Kidney (tissue), 14 donors: ENCODE data around the gene WDR38. TPM values are rescaled to one million over a fixed set of nuclear protein-coding genes. Genes with fewer than 3 reads are reported as not detected.

Source experiments
- DNase-seq, 5 donors: peaks; one replicate each; pipeline ENCODE4 v3.0.0-alpha.2; 2013 to 2020
- FAIRE-seq: peaks from 2 replicates; lab custom pipeline; 2012; peaks lifted over from hg19 to GRCh38; lab: Jason Lieb, UNC
- H3K27ac ChIP-seq, 2 donors: one replicate each; pipeline ENCODE4 v1.7.0; 2013; ENCODE audit warnings: low read depth in 2 of 2, low read length in 2 of 2, inconsistent platforms in 1 of 2
- H3K27me3 ChIP-seq: one replicate; pipeline ENCODE4 v1.7.1; 2013; ENCODE audit warnings: low read length, inconsistent platforms; ENCODE audit not compliant: control insufficient read depth, insufficient read depth
- H3K36me3 ChIP-seq, 3 donors: one replicate each; pipeline versions ENCODE4 v1.7.0 to v1.7.1; 2013; ENCODE audit warnings: low read length in 3 of 3, control low read depth in 1 of 3, inconsistent platforms in 1 of 3; ENCODE audit not compliant: insufficient read depth in 3 of 3, control insufficient read depth in 2 of 3
- H3K4me1 ChIP-seq, 3 donors: one replicate each; pipeline versions ENCODE4 v1.7.0 to v1.7.1; 2013; ENCODE audit warnings: low read length in 3 of 3, inconsistent platforms in 1 of 3, low read depth in 1 of 3; ENCODE audit not compliant: control insufficient read depth in 2 of 3, insufficient read depth in 2 of 3
- H3K4me3 ChIP-seq, 3 donors: one replicate each; pipeline versions ENCODE4 v1.7.0 to v1.8.1; 2013; ENCODE audit warnings: low read length in 3 of 3, control low read depth in 1 of 3, inconsistent platforms in 1 of 3
- H3K9ac ChIP-seq, 3 donors: one replicate each; pipeline versions ENCODE4 v1.7.0 to v1.7.1; 2013; ENCODE audit warnings: low read length in 3 of 3, control low read depth in 1 of 3, inconsistent platforms in 1 of 3
- H3K9me3 ChIP-seq, 3 donors: one replicate each; pipeline versions ENCODE4 v1.7.0 to v1.7.1; 2013; ENCODE audit warnings: low read length in 3 of 3, control low read depth in 1 of 3, inconsistent platforms in 1 of 3; ENCODE audit not compliant: control insufficient read depth in 2 of 3, insufficient read depth in 1 of 3
- intact Hi-C: fragments of 100-400 bp; cut with DNase I; formaldehyde crosslinking; loops from one replicate; pipeline ENCODE4 v1.11.1; 2022
- polyA plus RNA-seq: library from polyadenylated mRNA; stranded (reverse); fragments of 350-450 nt; fragmentation: Illumina TruSeq; extraction: RNeasy Lipid Tissue Mini Kit (QIAGEN cat#74804); gene quantifications from one replicate; pipeline ENCODE4 v1.2.3, GENCODE V29; 2014; ENCODE audit warnings: low read depth, low replicate concordance; ENCODE audit not compliant: insufficient read depth
- total RNA-seq: library from RNA; stranded (reverse); fragmentation: NEBNext Ultra II Directional; extraction: Animal tissue kit (Norgen Biotek cat#: 25700); gene quantifications from one replicate; pipeline ENCODE4 v1.2.1, GENCODE V29; 2021
- TF ChIP-seq, protein P1 (sequence below): IDR thresholded peaks from 3 replicates; pipeline ENCODE4 v1.5.1; 2012; ENCODE audit warnings: mild to moderate bottlenecking, moderate library complexity, borderline replicate concordance; ENCODE audit not compliant: insufficient read depth; ENCODE audit errors: extremely low read depth
- donor health status: control.
- donor health status: control.
- donor health status: control.
- donor health status: control.
- donor health status: control.
- donor health status: DM: yes; HTN: yes; CAD: no.
- donor health status: Normal renal cell carcinoma (clear cell type).

Gene WDR38
- total and polyA plus RNA-seq, 2 donors from 2014 or later = 0.31 TPM; not detected in 1

DNA sequence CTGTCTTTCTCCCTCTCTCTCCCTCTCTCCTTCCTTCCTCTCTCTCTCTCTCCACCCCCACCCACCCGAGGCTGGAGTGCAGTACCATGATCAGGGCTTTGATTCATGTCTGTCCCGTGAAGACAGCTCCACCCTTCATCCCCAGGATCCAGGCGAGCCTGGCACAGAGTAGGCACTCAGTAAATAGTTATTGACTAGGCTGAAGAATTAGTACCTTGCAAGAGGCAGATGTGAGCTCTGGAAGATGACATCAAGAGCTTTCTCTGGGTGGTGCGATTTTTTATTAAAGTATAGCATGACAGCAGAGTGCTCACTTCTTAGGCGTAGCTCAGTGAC is 24.0 kb upstream of the WDR38 start:
- Histone ChIP-seq H3K27ac (no peak overlapping the region), H3K36me3 (no peaks in the 10 kb centered on the region), H3K4me3 (no peak overlapping the region), H3K4me1 (peaks cover 0 to 3% (median 0%) of the 10 kb centered on the region in 3 donors), H3K9ac (no peak overlapping the region), H3K9me3 (no peaks in the 10 kb centered on the region), H3K27me3 (no peaks in the 10 kb centered on the region)
- DNase-seq (peak in 1 of 5 donors; percentile 1), FAIRE-seq (no peak)
- intact Hi-C loops = no loop called here
- TF ChIP-seq, protein P1, sequence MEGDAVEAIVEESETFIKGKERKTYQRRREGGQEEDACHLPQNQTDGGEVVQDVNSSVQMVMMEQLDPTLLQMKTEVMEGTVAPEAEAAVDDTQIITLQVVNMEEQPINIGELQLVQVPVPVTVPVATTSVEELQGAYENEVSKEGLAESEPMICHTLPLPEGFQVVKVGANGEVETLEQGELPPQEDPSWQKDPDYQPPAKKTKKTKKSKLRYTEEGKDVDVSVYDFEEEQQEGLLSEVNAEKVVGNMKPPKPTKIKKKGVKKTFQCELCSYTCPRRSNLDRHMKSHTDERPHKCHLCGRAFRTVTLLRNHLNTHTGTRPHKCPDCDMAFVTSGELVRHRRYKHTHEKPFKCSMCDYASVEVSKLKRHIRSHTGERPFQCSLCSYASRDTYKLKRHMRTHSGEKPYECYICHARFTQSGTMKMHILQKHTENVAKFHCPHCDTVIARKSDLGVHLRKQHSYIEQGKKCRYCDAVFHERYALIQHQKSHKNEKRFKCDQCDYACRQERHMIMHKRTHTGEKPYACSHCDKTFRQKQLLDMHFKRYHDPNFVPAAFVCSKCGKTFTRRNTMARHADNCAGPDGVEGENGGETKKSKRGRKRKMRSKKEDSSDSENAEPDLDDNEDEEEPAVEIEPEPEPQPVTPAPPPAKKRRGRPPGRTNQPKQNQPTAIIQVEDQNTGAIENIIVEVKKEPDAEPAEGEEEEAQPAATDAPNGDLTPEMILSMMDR = no peak

DNA sequence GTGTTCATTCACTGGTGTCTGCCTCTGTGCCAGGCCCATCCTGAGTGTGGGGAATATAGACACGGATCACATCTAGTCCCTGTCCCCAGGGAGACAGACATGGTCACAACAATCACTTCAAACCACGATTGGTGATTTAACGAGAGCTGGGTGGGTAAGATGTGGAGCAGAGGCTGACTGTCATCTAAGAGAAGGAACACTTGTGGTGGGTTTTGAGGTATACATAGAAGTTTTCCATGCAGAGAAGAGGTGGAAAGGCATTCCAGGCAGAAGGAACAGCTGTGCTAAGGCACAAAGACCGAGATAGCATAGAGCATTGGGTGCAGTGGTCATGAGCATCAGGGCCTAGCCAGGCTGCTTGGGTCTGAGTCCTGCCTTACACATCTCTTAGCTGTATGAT is 22.7 kb upstream of the WDR38 start:
- intact Hi-C loops = no loop called here
- H3K9me3 ChIP-seq = no peaks in the 10 kb centered on the region
- no peak overlapping the region for H3K9ac ChIP-seq
- no peaks in the 10 kb centered on the region for H3K27me3 ChIP-seq
- peaks cover 0 to 14% (median 8%) of the 10 kb centered on the region in 3 donors for H3K4me1 ChIP-seq
- H3K36me3 ChIP-seq = no peaks in the 10 kb centered on the region
- H3K27ac ChIP-seq = no peak overlapping the region
- no peak for FAIRE-seq
- no peak for DNase-seq
- TF ChIP-seq, protein P1 = no peak
- H3K4me3 ChIP-seq = no peak overlapping the region

DNA sequence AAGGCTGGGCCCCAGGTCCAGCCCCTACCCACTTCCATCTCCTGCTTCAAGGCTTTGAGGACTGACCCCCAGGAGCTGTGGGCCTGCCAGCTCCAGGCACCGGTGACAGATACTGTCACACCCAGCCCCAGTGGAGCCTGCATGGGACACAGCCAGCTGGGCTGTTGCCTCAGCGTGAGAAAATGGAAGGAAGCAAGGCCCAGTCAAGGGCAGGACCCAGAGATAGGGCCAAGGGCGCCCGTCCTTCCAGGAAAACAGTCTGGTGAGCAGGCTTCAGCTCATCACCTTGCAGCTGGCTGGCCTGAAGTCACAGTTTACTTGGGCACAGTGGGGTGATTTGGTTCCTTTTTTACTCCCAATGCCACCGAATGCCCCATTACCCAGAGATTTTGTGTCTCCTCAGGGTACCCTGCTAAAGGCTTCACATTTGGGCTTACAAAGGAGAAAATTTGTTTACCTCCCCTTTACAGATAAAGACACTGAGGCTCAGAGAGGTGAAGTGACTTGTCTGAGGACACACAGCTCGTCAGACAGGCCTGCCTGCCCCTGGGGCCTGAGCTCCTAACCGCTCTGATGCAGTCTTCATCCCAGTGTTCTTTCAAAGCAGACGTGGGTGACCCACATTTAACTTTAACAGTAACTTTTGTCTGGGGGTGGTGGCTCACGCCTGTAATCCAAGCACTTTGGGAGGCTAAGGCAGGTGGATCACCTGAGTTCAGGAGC is 21.5 kb upstream of the WDR38 start:
- TF ChIP-seq, protein P1 = no peak
- no peak for FAIRE-seq
- Histone ChIP-seq H3K27ac (no peak overlapping the region), H3K36me3 (no peaks in the 10 kb centered on the region), H3K4me1 (peaks cover 0 to 14% (median 9%) of the 10 kb centered on the region in 3 donors), H3K9ac (no peak overlapping the region), H3K9me3 (no peaks in the 10 kb centered on the region), H3K4me3 (no peak overlapping the region), H3K27me3 (no peaks in the 10 kb centered on the region)
- intact Hi-C loops = no loop called here
- peak in 1 of 5 donors; percentile 59 for DNase-seq

DNA sequence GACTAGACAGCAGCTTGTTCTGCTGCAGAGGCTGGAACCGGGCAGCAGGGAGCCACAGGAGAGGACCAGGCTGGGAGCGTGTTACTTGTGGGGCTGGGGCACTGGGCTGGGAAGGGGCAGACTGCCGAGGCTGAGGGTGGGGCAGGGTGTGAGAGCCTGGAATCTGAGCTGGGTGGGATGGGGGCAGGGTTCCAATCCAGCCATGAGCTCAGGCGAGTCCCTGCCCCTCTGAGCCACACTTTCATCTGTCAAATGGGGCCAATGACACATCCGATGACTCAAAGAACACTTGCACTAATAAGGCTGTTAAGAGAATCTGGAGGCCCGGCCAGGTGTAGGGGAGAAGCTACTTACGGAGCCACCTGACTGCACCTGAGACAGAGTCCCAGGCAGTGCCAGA is 18.7 kb upstream of the WDR38 start:
- TF ChIP-seq, protein P1 = no peak
- H3K9ac ChIP-seq = no peak overlapping the region
- H3K9me3 ChIP-seq = no peaks in the 10 kb centered on the region

More for the DNA sequence above, 18.7 kb upstream of the WDR38 start:
- DNase-seq = peak in 1 of 5 donors; percentile 58
- Histone ChIP-seq H3K27me3 (no peaks in the 10 kb centered on the region), H3K36me3 (no peaks in the 10 kb centered on the region), H3K27ac (no peak overlapping the region), H3K4me1 (peaks cover 0 to 14% (median 9%) of the 10 kb centered on the region in 3 donors), H3K4me3 (no peak overlapping the region)
- FAIRE-seq = no peak
- intact Hi-C loops = no loop called here
